Cardiac muscle cell (in vitro differentiated cells and primary cell): ENCODE data around the gene C19orf53. TPM values are rescaled to one million over a fixed set of nuclear protein-coding genes. Genes with fewer than 3 reads are reported as not detected.

ENCODE experiments used
- DNase-seq, 2 donors: peaks; one replicate each; pipeline versions ENCODE4 v3.0.0 to v3.0.0-alpha.2; 2010 to 2017; ENCODE audit warnings: low read depth in 1 of 2, low spot score in 1 of 2
- H3K27ac ChIP-seq: fragments of 200-600 bp; sonication (generic); 2 replicates; pipeline ENCODE4 v1.5.1; 2016
- H3K27me3 ChIP-seq: fragments of 200-600 bp; sonication (generic); 2 replicates; pipeline ENCODE4 v1.6.0; 2016; ENCODE audit warnings: control low read depth
- H3K36me3 ChIP-seq: fragments of 200-600 bp; sonication (generic); 2 replicates; pipeline ENCODE4 v1.5.1; 2016; ENCODE audit warnings: control low read depth
- H3K4me1 ChIP-seq: fragments of 200-600 bp; sonication (generic); 2 replicates; pipeline ENCODE4 v1.8.1; 2017; ENCODE audit warnings: low read depth, mild to moderate bottlenecking, mixed run types
- H3K4me3 ChIP-seq: fragments of 200-600 bp; sonication (generic); 2 replicates; pipeline ENCODE4 v1.5.1; 2016; ENCODE audit warnings: mild to moderate bottlenecking
- H3K9me3 ChIP-seq: fragments of 200-600 bp; sonication (generic); 2 replicates; pipeline ENCODE4 v1.5.1; 2017; ENCODE audit warnings: low read depth, mild to moderate bottlenecking, control low read depth
- polyA plus RNA-seq: library from polyadenylated mRNA; unstranded; fragments of >200 nt; fragmentation: Nextera tagmentation; extraction: Ambion mirVana; gene quantifications from 2 replicates; pipeline ENCODE4 v1.2.1, GENCODE V29; 2016
- total RNA-seq: library from RNA; depleted of rRNA; stranded (reverse); fragments of >200 nt; gene quantifications from 2 replicates; pipeline ENCODE4 v1.2.3, GENCODE V29; 2016
- TF ChIP-seq, protein P1 (sequence below): IDR thresholded peaks from 2 replicates; pipeline ENCODE4 v1.5.1; 2012; ENCODE audit warnings: low read depth, mild to moderate bottlenecking, low read length

C19orf53 gene
- total and polyA plus RNA-seq, 2 experiments from 2014 or later, result 242 to 276 TPM

DNA sequence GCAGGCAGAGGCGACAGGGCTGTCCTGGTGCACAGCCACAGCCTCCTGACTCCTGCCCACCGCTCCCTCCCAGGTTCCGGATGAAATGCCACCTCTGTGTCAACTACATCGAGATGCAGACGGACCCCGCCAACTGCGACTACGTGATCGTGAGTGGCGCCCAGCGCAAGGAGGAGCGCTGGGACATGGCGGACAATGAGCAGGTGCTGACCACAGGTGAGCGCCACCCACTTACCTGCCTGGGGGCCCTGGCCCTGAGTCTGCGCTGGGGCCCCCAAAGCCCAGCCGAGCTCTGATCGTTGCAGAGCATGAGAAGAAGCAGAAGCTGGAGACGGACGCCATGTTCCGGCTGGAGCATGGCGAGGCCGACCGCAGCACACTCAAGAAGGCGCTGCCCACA lies 15.5 kb upstream of the C19orf53 start:
- Histone ChIP-seq H3K9me3 (no peaks in the 10 kb centered on the region), H3K27ac (no peak overlapping the region), H3K36me3 (peaks cover 51% of the 10 kb centered on the region), H3K4me3 (no peak overlapping the region), H3K4me1 (no peaks in the 10 kb centered on the region), H3K27me3 (no peaks in the 10 kb centered on the region)
- DNase-seq, result no peak
- TF ChIP-seq, protein P1, sequence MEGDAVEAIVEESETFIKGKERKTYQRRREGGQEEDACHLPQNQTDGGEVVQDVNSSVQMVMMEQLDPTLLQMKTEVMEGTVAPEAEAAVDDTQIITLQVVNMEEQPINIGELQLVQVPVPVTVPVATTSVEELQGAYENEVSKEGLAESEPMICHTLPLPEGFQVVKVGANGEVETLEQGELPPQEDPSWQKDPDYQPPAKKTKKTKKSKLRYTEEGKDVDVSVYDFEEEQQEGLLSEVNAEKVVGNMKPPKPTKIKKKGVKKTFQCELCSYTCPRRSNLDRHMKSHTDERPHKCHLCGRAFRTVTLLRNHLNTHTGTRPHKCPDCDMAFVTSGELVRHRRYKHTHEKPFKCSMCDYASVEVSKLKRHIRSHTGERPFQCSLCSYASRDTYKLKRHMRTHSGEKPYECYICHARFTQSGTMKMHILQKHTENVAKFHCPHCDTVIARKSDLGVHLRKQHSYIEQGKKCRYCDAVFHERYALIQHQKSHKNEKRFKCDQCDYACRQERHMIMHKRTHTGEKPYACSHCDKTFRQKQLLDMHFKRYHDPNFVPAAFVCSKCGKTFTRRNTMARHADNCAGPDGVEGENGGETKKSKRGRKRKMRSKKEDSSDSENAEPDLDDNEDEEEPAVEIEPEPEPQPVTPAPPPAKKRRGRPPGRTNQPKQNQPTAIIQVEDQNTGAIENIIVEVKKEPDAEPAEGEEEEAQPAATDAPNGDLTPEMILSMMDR, result no peak

DNA sequence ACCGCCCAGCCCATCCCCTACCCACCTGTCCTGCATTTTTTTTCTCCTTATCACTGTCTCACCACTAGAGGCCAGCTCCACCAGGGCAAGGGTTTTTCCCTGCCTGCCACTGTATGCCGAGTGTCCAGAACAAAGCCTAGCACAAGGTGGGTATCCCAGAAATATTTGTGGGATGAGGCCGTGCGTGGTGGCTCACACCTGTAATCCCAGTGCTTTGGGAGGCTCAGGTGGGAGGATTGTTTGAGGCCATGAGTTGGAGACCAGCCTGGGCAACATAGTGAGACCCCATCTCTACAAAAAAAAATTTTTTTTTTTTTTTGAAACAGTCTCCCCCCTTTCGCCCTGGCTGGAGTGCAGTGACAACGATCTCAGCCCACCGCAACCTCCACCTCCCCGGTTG lies 12.8 kb upstream of the C19orf53 start:
- Histone ChIP-seq H3K4me3 (no peak overlapping the region), H3K4me1 (no peaks in the 10 kb centered on the region), H3K36me3 (peaks cover 36% of the 10 kb centered on the region), H3K9me3 (no peaks in the 10 kb centered on the region), H3K27ac (no peak overlapping the region), H3K27me3 (no peaks in the 10 kb centered on the region)
- TF ChIP-seq, protein P1, result no peak
- no peak for DNase-seq

DNA sequence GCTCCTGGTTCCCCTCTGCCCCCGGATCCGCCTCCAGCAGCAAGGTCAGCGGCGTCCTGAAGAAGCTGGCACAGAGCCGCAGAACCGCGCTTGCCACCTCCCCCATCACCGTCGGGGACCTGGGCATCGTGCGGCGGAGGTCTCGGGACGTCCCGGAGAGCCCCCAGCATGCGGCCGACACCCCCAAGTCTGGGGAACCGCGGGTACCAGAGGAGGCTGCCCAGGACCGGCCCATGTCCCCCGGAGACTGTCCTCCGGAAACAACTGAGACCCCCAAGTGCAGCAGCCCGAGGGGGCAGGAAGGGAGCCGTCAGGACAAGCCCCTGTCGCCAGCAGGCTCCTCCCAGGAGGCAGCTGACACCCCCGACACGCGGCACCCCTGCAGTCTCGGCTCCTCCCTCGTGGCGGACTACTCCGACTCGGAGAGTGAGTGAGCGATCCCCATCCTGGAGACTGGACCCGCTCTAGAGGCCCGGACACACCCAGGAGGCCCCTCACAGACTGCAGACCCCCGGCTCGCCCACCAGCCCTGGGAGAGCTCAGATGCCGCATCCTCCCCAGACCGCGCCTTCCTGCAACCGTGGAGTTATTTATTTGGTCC lies 11.5 kb upstream of the C19orf53 start:
- Histone ChIP-seq H3K36me3 (peaks cover 26% of the 10 kb centered on the region), H3K9me3 (no peaks in the 10 kb centered on the region), H3K4me3 (no peak overlapping the region), H3K4me1 (no peaks in the 10 kb centered on the region), H3K27me3 (no peaks in the 10 kb centered on the region), H3K27ac (no peak overlapping the region)
- TF ChIP-seq, protein P1, result no peak
- DNase-seq, result no peak

- no peaks in the 10 kb centered on the region for H3K27me3 ChIP-seq
- no peak overlapping the region for H3K27ac ChIP-seq
- no peaks in the 10 kb centered on the region for H3K9me3 ChIP-seq
- no peaks in the 10 kb centered on the region for H3K4me1 ChIP-seq
- peaks cover 22% of the 10 kb centered on the region for H3K36me3 ChIP-seq
- TF ChIP-seq, protein P1, result no peak
- no peak for DNase-seq
- H3K4me3 ChIP-seq, result no peak overlapping the region
Measured at GRCh38 chr19:13763265-13763664, 11.0 kb upstream of the C19orf53 start.

- peaks cover 16% of the 10 kb centered on the region for H3K36me3 ChIP-seq
- H3K4me3 ChIP-seq, result peak within 1 kb of the TSS; percentile 57
- no peaks in the 10 kb centered on the region for H3K27me3 ChIP-seq
- H3K9me3 ChIP-seq, result no peaks in the 10 kb centered on the region
- no peaks in the 10 kb centered on the region for H3K4me1 ChIP-seq
- TF ChIP-seq, protein P1, result no peak
- DNase-seq, result peak; percentile 79 to 82
- peak within 1 kb of the TSS; percentile 71 for H3K27ac ChIP-seq
Measured at GRCh38 chr19:13764101-13764807, 10.0 kb upstream of the C19orf53 start, which contains the start of gene MRI1. Gene MRI1 (plus strand): TSS chr19:13764522. CDS start chr19:13764589, 67 bp downstream.
